K562 (cell line): ENCODE measurements around the gene SLC4A9. TPM values are rescaled to one million over a fixed set of nuclear protein-coding genes. Genes with fewer than 3 reads are reported as not detected.
A peak's percentile ranks its signal among the peaks of the same experiment; 100 is the strongest.

Source experiments
- ATAC-seq: fragments of 200-7000 bp; cut with Tn5 transposase; 3 replicates; pipeline ENCODE4 v1.9.1; 2020; ENCODE audit warnings: moderate library complexity
- BruUV-seq: library from RNA; stranded (reverse); fragments of 400-500 nt; replicated peaks from 2 replicates; lab custom pipeline; 2021; lab: Mats Ljungman, UMichigan
- CTCF ChIA-PET: fragments of 300-600 bp; formaldehyde crosslinking; extraction: SDS; loops from one replicate; lab custom pipeline; 2021; ENCODE audit warnings: low intra/inter-chr PET ratio; lab: Yijun Ruan, JAX
- POLR2A ChIA-PET: fragments of 300-600, 350-650 bp; sonication (Branson Sonifier 250); formaldehyde crosslinking; extraction: SDS; loops from one replicate; lab custom pipeline; 2021; ENCODE audit warnings: antibody characterized with exemption, inconsistent platforms; lab: Yijun Ruan, JAX
- DNase-seq, 4 experiments: peaks; one replicate each; pipeline versions ENCODE4 v3.0.0 to v3.0.0-alpha.2; 2011 to 2018; ENCODE audit warnings: low spot score in 3 of 4, mixed read lengths in 3 of 4; ENCODE audit errors: extremely low read depth in 1 of 4
- FAIRE-seq: peaks from 2 replicates; lab custom pipeline; 2011; peaks lifted over from hg19 to GRCh38; lab: Jason Lieb, UNC
- H2AFZ ChIP-seq: 2 replicates; pipeline ENCODE4 v1.6.0; 2011; ENCODE audit warnings: low read depth, low read length, control low read depth, inconsistent platforms
- H3K27ac ChIP-seq: fragments of 200-600 bp; 3 replicates; pipeline ENCODE4 v1.8.0; 2011; ENCODE audit warnings: low read depth, mild to moderate bottlenecking, control low read depth, inconsistent platforms, low read length, moderate library complexity, mixed read lengths; ENCODE audit errors: extremely low read depth
- H3K27me3 ChIP-seq, 2 experiments: fragments of 300-600 bp in 1 of 2; 2 replicates in 1 of 2; 3 replicates in 1 of 2; pipeline versions ENCODE4 v1.6.0 to v1.8.0; 2011; ENCODE audit warnings: inconsistent platforms in 2 of 2, low read length in 2 of 2, mild to moderate bottlenecking in 1 of 2, mixed read lengths in 1 of 2, moderate library complexity in 1 of 2; ENCODE audit not compliant: control insufficient read depth in 2 of 2, insufficient read depth in 2 of 2
- H3K36me3 ChIP-seq: fragments of 300-600 bp; 3 replicates; pipeline ENCODE4 v1.8.0; 2011; ENCODE audit warnings: mild to moderate bottlenecking, low read length, inconsistent platforms; ENCODE audit not compliant: control insufficient read depth, insufficient read depth
- H3K4me1 ChIP-seq, 2 experiments: fragments of 200-600 bp in 1 of 2; replicated peaks in 1 of 2; 2 replicates in 1 of 2; 3 replicates in 1 of 2; pipeline versions ENCODE4 v1.5.1 to v1.8.0; 2011; ENCODE audit warnings: inconsistent platforms in 2 of 2, low read length in 2 of 2, mild to moderate bottlenecking in 1 of 2, mixed read lengths in 1 of 2, moderate library complexity in 1 of 2; ENCODE audit not compliant: control insufficient read depth in 2 of 2, insufficient read depth in 2 of 2
- H3K4me2 ChIP-seq: 2 replicates; pipeline ENCODE4 v1.6.1; 2011; ENCODE audit warnings: low read length, control low read depth, inconsistent platforms, mixed read lengths; ENCODE audit not compliant: insufficient read depth
- H3K4me3 ChIP-seq: fragments of 200-600 bp; sonication (generic), shearing (Covaris generic); 2 replicates; pipeline ENCODE4 v1.5.1; 2016; ENCODE audit warnings: control low read depth, inconsistent platforms
- H3K79me2 ChIP-seq: fragments of 200-600 bp; 3 replicates; pipeline ENCODE4 v1.8.0; 2011; ENCODE audit warnings: low read length, inconsistent platforms; ENCODE audit not compliant: control insufficient read depth, insufficient read depth
- H3K9ac ChIP-seq, 2 experiments: 2 replicates each; pipeline versions ENCODE4 v1.6.0 to v1.6.1; 2011; ENCODE audit warnings: low read depth in 2 of 2, low read length in 2 of 2, control low read depth in 1 of 2, inconsistent platforms in 1 of 2, mild to moderate bottlenecking in 1 of 2, mixed read lengths in 1 of 2; ENCODE audit not compliant: insufficient read depth in 1 of 2
- H3K9me1 ChIP-seq: one replicate; pipeline ENCODE4 v1.6.0; 2011; ENCODE audit warnings: inconsistent platforms, mild to moderate bottlenecking, low read length, moderate library complexity; ENCODE audit not compliant: control insufficient read depth, insufficient read depth
- H3K9me3 ChIP-seq: replicated peaks from 2 replicates; pipeline ENCODE4 v1.5.1; 2011; ENCODE audit warnings: low read depth, low read length, inconsistent platforms; ENCODE audit not compliant: control insufficient read depth, insufficient read depth
- H4K20me1 ChIP-seq: replicated peaks from 2 replicates; pipeline ENCODE4 v1.6.1; 2011; ENCODE audit warnings: low read length, inconsistent platforms, mixed read lengths; ENCODE audit not compliant: control insufficient read depth, insufficient read depth
- E2F1 ChIP-seq: sonication (generic); formaldehyde crosslinking; IDR thresholded peaks from 2 replicates; pipeline ENCODE4 v1.8.1; 2023; ENCODE audit warnings: mild to moderate bottlenecking, missing genetic modification reagents, moderate library complexity
- FOXK2 ChIP-seq, 2 experiments: fragments of 450-650 bp; IDR thresholded peaks in 1 of 2; conservative IDR thresholded peaks in 1 of 2; 2 replicates each; pipeline ENCODE4 v1.6.1; 2016; ENCODE audit warnings: low read depth in 2 of 2, mild to moderate bottlenecking in 1 of 2
- HDAC2 ChIP-seq: fragments of 450-650 bp; IDR thresholded peaks from 2 replicates; pipeline ENCODE4 v1.6.1; 2016; ENCODE audit warnings: mild to moderate bottlenecking
- WHSC1 ChIP-seq: IDR thresholded peaks from one replicate; pipeline ENCODE4 v1.6.1; 2012; ENCODE audit warnings: low read length, control low read depth, inconsistent platforms
- ZNF282 ChIP-seq: sonication (generic); formaldehyde crosslinking; IDR thresholded peaks from 2 replicates; pipeline ENCODE4 v1.8.1; 2023; ENCODE audit warnings: missing genetic modification reagents
- WGBS: fragments of 100-300 bp; shearing (Covaris generic); methylation state at CpG from one replicate; pipeline ENCODE4 v1.1.6; 2016; ENCODE audit warnings: low coverage, mixed read lengths; ENCODE audit not compliant: insufficient coverage; ENCODE audit errors: missing lambda C conversion rate; 5-methylcytosine and 5-hydroxymethylcytosine counted together
- in situ Hi-C: fragments of 300-500 bp; cut with MboI; formaldehyde crosslinking; loops from 4 replicates; pipeline ENCODE4 v1.15.0; 2018; ENCODE audit warnings: inconsistent platforms, mixed read lengths
- intact Hi-C: fragments of 100-400 bp; cut with micrococcal nuclease; formaldehyde crosslinking; loops from 2 replicates; pipeline ENCODE4 v1.14.2; 2022
- polyA plus RNA-seq, 8 experiments: library from polyadenylated mRNA; depleted of rRNA in 4 of 8; stranded (reverse) in 5 of 8; unstranded in 3 of 8; fragments of >200 nt; fragmentation: Nextera tagmentation in 2 of 8; fragmentation: Illumina TruSeq in 1 of 8; extraction: Ambion mirVana in 2 of 8; extraction: Trizol in 1 of 8; gene quantifications; 2 replicates each; pipeline versions ENCODE4 v1.2.1 to v1.2.3, GENCODE V29; 2011 to 2014; ENCODE audit warnings: inconsistent platforms in 1 of 8, missing spikeins in 1 of 8
- total RNA-seq, 7 experiments: library from RNA; depleted of rRNA in 6 of 7; stranded (reverse); fragments of >200 nt in 6 of 7; fragmentation: Illumina TruSeq in 2 of 7; extraction: Trizol in 2 of 7; gene quantifications; 2 replicates each; pipeline versions ENCODE4 v1.2.1 to v1.2.3, GENCODE V29; 2011 to 2021; ENCODE audit warnings: low replicate concordance in 1 of 7
- TF ChIP-seq, protein P1 (sequence below): fragments of 450-650 bp; IDR thresholded peaks from 2 replicates; pipeline ENCODE4 v1.6.1; 2016; ENCODE audit warnings: mild to moderate bottlenecking, moderate library complexity
- TF ChIP-seq, protein P2 (sequence below), 2 experiments: fragments of 450-650 bp in 1 of 2; sonication (generic) in 1 of 2; formaldehyde crosslinking; conservative IDR thresholded peaks; 2 replicates each; pipeline versions ENCODE4 v1.4.0 to v1.8.1; 2020 to 2022; ENCODE audit warnings: mild to moderate bottlenecking in 1 of 2, missing genetic modification reagents in 1 of 2

SLC4A9 gene
- total and polyA plus RNA-seq, 9 of the 15 experiments (the other 6 are each of a cell fraction or from before 2014, with no cell fraction given): 0.05 to 0.13 TPM; not detected in 7

- Histone ChIP-seq H3K27me3 (no peaks in the 10 kb centered on the region), H3K4me2 (peak overlapping the region; percentile 98), H3K36me3 (peaks cover 16% of the 10 kb centered on the region; the same call in 1 of the 3 replicates), H4K20me1 (peaks cover 32% of the 10 kb centered on the region), H3K4me1 (peaks cover 12 to 18% of the 10 kb centered on the region in 2 experiments; a peak in 4 of 5 replicates), H3K9ac (peak overlapping the region; percentile 92 to 99), H3K27ac (peak overlapping the region; percentile 95), H3K79me2 (peaks cover 72% of the 10 kb centered on the region), H3K4me3 (peak overlapping the region; percentile 59), H3K9me3 (no peaks in the 10 kb centered on the region), H3K9me1 (no peaks in the 10 kb centered on the region), H2AFZ (peak overlapping the region; percentile 100)
- WGBS: 1% methylated on average over 51 of the region's 54 CpGs
- POLR2A ChIA-PET: interaction anchor here (0.5 to 2.8 kb wide), 28 partner anchors 8 to 1269 kb away, joined by 3 to 18 read pairs (median 4); partner anchors contain the start of genes HARS1, HARS2, IK and NDUFA2
- peak; percentile 85 for ATAC-seq
- no peak for FAIRE-seq
- no TSS peak for BruUV-seq
- in situ Hi-C loops (no loop called here), intact Hi-C loops (loop anchor here (2.0 to 5.0 kb wide), 5 partner anchors 156 to 318 kb away; partner anchors contain the start of genes SRA1, TMCO6 and WDR55)
- CTCF ChIA-PET: no interaction called here
- peak; percentile 86 to 98 (median 90) for DNase-seq
- TF ChIP-seq WHSC1: peak; percentile 67
- TF ChIP-seq ZNF282 (CRISPR knock-in tag): 0 out of 2 replicates have a peak, but pooled peaks have one; percentile 56
- TF ChIP-seq, protein P1, sequence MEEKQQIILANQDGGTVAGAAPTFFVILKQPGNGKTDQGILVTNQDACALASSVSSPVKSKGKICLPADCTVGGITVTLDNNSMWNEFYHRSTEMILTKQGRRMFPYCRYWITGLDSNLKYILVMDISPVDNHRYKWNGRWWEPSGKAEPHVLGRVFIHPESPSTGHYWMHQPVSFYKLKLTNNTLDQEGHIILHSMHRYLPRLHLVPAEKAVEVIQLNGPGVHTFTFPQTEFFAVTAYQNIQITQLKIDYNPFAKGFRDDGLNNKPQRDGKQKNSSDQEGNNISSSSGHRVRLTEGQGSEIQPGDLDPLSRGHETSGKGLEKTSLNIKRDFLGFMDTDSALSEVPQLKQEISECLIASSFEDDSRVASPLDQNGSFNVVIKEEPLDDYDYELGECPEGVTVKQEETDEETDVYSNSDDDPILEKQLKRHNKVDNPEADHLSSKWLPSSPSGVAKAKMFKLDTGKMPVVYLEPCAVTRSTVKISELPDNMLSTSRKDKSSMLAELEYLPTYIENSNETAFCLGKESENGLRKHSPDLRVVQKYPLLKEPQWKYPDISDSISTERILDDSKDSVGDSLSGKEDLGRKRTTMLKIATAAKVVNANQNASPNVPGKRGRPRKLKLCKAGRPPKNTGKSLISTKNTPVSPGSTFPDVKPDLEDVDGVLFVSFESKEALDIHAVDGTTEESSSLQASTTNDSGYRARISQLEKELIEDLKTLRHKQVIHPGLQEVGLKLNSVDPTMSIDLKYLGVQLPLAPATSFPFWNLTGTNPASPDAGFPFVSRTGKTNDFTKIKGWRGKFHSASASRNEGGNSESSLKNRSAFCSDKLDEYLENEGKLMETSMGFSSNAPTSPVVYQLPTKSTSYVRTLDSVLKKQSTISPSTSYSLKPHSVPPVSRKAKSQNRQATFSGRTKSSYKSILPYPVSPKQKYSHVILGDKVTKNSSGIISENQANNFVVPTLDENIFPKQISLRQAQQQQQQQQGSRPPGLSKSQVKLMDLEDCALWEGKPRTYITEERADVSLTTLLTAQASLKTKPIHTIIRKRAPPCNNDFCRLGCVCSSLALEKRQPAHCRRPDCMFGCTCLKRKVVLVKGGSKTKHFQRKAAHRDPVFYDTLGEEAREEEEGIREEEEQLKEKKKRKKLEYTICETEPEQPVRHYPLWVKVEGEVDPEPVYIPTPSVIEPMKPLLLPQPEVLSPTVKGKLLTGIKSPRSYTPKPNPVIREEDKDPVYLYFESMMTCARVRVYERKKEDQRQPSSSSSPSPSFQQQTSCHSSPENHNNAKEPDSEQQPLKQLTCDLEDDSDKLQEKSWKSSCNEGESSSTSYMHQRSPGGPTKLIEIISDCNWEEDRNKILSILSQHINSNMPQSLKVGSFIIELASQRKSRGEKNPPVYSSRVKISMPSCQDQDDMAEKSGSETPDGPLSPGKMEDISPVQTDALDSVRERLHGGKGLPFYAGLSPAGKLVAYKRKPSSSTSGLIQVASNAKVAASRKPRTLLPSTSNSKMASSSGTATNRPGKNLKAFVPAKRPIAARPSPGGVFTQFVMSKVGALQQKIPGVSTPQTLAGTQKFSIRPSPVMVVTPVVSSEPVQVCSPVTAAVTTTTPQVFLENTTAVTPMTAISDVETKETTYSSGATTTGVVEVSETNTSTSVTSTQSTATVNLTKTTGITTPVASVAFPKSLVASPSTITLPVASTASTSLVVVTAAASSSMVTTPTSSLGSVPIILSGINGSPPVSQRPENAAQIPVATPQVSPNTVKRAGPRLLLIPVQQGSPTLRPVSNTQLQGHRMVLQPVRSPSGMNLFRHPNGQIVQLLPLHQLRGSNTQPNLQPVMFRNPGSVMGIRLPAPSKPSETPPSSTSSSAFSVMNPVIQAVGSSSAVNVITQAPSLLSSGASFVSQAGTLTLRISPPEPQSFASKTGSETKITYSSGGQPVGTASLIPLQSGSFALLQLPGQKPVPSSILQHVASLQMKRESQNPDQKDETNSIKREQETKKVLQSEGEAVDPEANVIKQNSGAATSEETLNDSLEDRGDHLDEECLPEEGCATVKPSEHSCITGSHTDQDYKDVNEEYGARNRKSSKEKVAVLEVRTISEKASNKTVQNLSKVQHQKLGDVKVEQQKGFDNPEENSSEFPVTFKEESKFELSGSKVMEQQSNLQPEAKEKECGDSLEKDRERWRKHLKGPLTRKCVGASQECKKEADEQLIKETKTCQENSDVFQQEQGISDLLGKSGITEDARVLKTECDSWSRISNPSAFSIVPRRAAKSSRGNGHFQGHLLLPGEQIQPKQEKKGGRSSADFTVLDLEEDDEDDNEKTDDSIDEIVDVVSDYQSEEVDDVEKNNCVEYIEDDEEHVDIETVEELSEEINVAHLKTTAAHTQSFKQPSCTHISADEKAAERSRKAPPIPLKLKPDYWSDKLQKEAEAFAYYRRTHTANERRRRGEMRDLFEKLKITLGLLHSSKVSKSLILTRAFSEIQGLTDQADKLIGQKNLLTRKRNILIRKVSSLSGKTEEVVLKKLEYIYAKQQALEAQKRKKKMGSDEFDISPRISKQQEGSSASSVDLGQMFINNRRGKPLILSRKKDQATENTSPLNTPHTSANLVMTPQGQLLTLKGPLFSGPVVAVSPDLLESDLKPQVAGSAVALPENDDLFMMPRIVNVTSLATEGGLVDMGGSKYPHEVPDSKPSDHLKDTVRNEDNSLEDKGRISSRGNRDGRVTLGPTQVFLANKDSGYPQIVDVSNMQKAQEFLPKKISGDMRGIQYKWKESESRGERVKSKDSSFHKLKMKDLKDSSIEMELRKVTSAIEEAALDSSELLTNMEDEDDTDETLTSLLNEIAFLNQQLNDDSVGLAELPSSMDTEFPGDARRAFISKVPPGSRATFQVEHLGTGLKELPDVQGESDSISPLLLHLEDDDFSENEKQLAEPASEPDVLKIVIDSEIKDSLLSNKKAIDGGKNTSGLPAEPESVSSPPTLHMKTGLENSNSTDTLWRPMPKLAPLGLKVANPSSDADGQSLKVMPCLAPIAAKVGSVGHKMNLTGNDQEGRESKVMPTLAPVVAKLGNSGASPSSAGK: peak; percentile 54
- 0 out of 4 replicates have a peak, but pooled peaks of 1 of the 2 experiments have one; percentile 17 for TF ChIP-seq FOXK2 (conservative IDR thresholded peaks at IDR 0.05 in 1 of 2, IDR thresholded peaks at IDR 0.05 in 1 of 2; ENCODE audit: low read depth in 2 of 2)
- TF ChIP-seq E2F1 (CRISPR knock-in tag): peak; percentile 89; the same call in 1 of the 2 replicates
- TF ChIP-seq HDAC2: peak; percentile 73
- TF ChIP-seq, protein P2, sequence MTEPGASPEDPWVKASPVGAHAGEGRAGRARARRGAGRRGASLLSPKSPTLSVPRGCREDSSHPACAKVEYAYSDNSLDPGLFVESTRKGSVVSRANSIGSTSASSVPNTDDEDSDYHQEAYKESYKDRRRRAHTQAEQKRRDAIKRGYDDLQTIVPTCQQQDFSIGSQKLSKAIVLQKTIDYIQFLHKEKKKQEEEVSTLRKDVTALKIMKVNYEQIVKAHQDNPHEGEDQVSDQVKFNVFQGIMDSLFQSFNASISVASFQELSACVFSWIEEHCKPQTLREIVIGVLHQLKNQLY (CRISPR knock-in tag; conservative IDR thresholded peaks at IDR 0.05): peak in 1 of 2 experiments; percentile 83; a peak in 1 of 4 replicates
These were observed 40.9 kb downstream of the SLC4A9 start for GRCh38 chr5:140400730-140401361.
